GM12801 (cell line): ENCODE data around the gene OXNAD1.

Experiments used
- CTCF ChIP-seq: IDR thresholded peaks from one replicate; pipeline ENCODE4 v1.5.1; 2011; ENCODE audit warnings: control low read depth; ENCODE audit not compliant: insufficient read length; ENCODE audit errors: extremely low read depth

OXNAD1 gene

GRCh38 chr3:16307832-16308531 is 43.0 kb downstream of the OXNAD1 start:
- TF ChIP-seq CTCF = no peak

GRCh38 chr3:16308727-16309126 is 43.7 kb downstream of the OXNAD1 start:
- TF ChIP-seq CTCF = no peak

GRCh38 chr3:16309558-16309957 is 44.5 kb downstream of the OXNAD1 start:
- no peak for TF ChIP-seq CTCF

GRCh38 chr3:16311960-16312451 is 47.0 kb downstream of the OXNAD1 start:
- no peak for TF ChIP-seq CTCF

GRCh38 chr3:16313886-16314645 is 49.1 kb downstream of the OXNAD1 start:
- TF ChIP-seq CTCF = no peak

GRCh38 chr3:16315623-16316022 is 50.6 kb downstream of the OXNAD1 start:
- no peak for TF ChIP-seq CTCF

- no peak for TF ChIP-seq CTCF
Observed at GRCh38 chr3:16316396-16316795, 51.4 kb downstream of the OXNAD1 start.
